ENCODE measurements around the gene PKD1L1. TPM values are rescaled to one million over a fixed set of nuclear protein-coding genes. Genes with fewer than 3 reads are reported as not detected.

Gene PKD1L1
- total RNA-seq, 2 donors from 2014 or later = 0.13 to 0.20 TPM

DNA sequence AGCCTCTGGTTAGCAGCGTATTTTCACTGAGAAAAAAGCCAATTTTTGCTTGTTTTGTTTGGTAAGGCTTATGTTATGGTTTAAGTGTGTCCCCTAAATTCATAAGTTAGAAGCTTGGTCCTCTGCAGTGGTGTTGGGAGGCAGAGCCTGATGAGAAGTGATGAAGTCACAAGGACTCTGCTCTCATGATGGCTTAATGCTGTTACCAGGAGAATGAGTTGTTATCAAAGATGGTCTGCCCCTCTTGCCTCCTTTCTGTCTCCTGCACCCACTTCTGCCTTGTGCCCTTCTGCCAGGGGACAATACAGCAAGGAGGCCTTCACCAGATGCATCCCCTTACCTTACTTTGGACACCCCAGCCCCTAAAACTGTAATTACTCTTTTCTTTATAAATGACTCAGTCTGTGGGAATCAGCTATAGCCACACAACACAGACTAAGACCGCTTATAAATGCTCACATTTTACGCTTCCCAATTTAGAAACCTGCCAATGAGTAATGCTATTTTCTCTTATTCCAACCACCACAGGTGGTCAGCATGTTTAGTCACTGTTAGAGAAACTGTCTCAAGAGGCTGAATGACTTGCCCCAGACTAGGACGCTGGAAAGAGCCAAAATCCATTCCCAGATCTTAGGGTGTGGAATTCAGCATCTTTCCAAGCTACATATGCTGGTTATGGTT, 6.1 kb upstream of the PKD1L1 start:
- TF ChIP-seq, protein P1, sequence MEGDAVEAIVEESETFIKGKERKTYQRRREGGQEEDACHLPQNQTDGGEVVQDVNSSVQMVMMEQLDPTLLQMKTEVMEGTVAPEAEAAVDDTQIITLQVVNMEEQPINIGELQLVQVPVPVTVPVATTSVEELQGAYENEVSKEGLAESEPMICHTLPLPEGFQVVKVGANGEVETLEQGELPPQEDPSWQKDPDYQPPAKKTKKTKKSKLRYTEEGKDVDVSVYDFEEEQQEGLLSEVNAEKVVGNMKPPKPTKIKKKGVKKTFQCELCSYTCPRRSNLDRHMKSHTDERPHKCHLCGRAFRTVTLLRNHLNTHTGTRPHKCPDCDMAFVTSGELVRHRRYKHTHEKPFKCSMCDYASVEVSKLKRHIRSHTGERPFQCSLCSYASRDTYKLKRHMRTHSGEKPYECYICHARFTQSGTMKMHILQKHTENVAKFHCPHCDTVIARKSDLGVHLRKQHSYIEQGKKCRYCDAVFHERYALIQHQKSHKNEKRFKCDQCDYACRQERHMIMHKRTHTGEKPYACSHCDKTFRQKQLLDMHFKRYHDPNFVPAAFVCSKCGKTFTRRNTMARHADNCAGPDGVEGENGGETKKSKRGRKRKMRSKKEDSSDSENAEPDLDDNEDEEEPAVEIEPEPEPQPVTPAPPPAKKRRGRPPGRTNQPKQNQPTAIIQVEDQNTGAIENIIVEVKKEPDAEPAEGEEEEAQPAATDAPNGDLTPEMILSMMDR (conservative IDR thresholded peaks at IDR 0.05) = no peak
- peak overlapping the region; percentile 13 for H3K27ac ChIP-seq (ENCODE audit: low read depth, low read length)
- Mint-ChIP-seq H3K36me3 (ENCODE audit: low read depth) (peaks cover 42% of the 10 kb centered on the region), H3K9me3 (peaks cover 15% of the 10 kb centered on the region), H3K4me1 (peaks cover 48% of the 10 kb centered on the region), H3K4me3 (no peak overlapping the region), H3K27me3 (ENCODE audit: insufficient read depth) (no peaks in the 10 kb centered on the region), H3K27ac (no peak overlapping the region)
- peaks cover 8% of the 10 kb centered on the region for H3K9me3 ChIP-seq (ENCODE audit: control insufficient read depth, low read length)
- H3K27me3 ChIP-seq (ENCODE audit: control insufficient read depth, insufficient read depth, low read length, poor library complexity, severe bottlenecking) = no peaks in the 10 kb centered on the region
- 83 to 99% methylated on average over 4 of the region's 4 CpGs for WGBS, 2 experiments (ENCODE audit: insufficient coverage in 1 of 2, insufficient read length in 1 of 2)
- H3K4me3 ChIP-seq (ENCODE audit: low read length) = no peak overlapping the region
- peaks cover 32% of the 10 kb centered on the region for H3K36me3 ChIP-seq (ENCODE audit: control insufficient read depth, insufficient read depth, low read length)
- DNase-seq = no peak
- no peak overlapping the region for H3K9ac ChIP-seq (ENCODE audit: extremely low read depth, low read length, poor library complexity, severe bottlenecking)
- H3K4me1 ChIP-seq (ENCODE audit: control insufficient read depth, insufficient read depth, low read length) = peaks cover 11% of the 10 kb centered on the region

- no peak overlapping the region for H3K4me3 ChIP-seq (ENCODE audit: low read length)
These were observed 5.6 kb upstream of the PKD1L1 start for GRCh38 chr7:47953822-47954221.

DNA sequence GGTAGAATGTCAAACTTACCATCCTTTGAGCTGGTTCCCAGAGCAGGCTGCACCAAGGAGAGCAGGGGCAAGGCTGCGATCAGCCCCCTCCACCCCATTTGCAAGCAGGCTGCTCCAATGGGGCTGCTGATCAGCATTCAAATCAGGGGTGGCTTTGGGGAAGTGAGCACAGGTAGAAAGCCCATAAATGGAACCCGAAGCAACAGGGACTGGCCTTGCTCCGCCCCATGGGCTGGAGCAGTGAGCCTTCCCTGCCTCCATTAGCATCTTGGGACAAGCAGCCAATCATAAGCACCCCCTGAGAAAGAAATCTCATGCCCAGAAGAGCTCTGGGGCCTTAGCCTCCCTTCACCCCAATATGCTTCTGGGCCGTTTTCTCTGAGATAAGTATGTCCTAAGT, 4.0 kb upstream of the PKD1L1 start:
- Histone ChIP-seq H3K4me1 (ENCODE audit: control insufficient read depth, insufficient read depth, low read length) (peaks cover 11% of the 10 kb centered on the region), H3K27ac (ENCODE audit: low read depth, low read length) (no peak overlapping the region), H3K4me3 (ENCODE audit: low read length) (no peak overlapping the region), H3K27me3 (ENCODE audit: control insufficient read depth, insufficient read depth, low read length, poor library complexity, severe bottlenecking) (no peaks in the 10 kb centered on the region), H3K36me3 (ENCODE audit: control insufficient read depth, insufficient read depth, low read length) (peaks cover 21% of the 10 kb centered on the region), H3K9me3 (ENCODE audit: control insufficient read depth, low read length) (no peaks in the 10 kb centered on the region), H3K9ac (ENCODE audit: extremely low read depth, low read length, poor library complexity, severe bottlenecking) (no peak overlapping the region)
- Mint-ChIP-seq H3K27me3 (ENCODE audit: insufficient read depth) (peaks cover 6% of the 10 kb centered on the region), H3K36me3 (ENCODE audit: low read depth) (peaks cover 30% of the 10 kb centered on the region), H3K4me1 (peaks cover 50% of the 10 kb centered on the region), H3K27ac (no peak overlapping the region), H3K9me3 (peaks cover 1% of the 10 kb centered on the region), H3K4me3 (no peak overlapping the region)
- WGBS, 2 experiments (ENCODE audit: insufficient coverage in 1 of 2, insufficient read length in 1 of 2) = 88 to 92% methylated on average over 2 to 4 of the region's 4 CpGs
- TF ChIP-seq, protein P1 (conservative IDR thresholded peaks at IDR 0.05) = no peak
- DNase-seq = no peak

More at GRCh38 chr7:47953822-47954221, 5.6 kb upstream of the PKD1L1 start:
- Histone ChIP-seq H3K9ac (ENCODE audit: extremely low read depth, low read length, poor library complexity, severe bottlenecking) (no peak overlapping the region), H3K36me3 (ENCODE audit: control insufficient read depth, insufficient read depth, low read length) (peaks cover 32% of the 10 kb centered on the region), H3K27me3 (ENCODE audit: control insufficient read depth, insufficient read depth, low read length, poor library complexity, severe bottlenecking) (no peaks in the 10 kb centered on the region), H3K4me1 (ENCODE audit: control insufficient read depth, insufficient read depth, low read length) (peaks cover 11% of the 10 kb centered on the region), H3K9me3 (ENCODE audit: control insufficient read depth, low read length) (peaks cover 8% of the 10 kb centered on the region), H3K27ac (ENCODE audit: low read depth, low read length) (no peak overlapping the region)
- TF ChIP-seq, protein P1 (conservative IDR thresholded peaks at IDR 0.05) = no peak
- peaks cover 42% of the 10 kb centered on the region for H3K36me3 Mint-ChIP-seq (ENCODE audit: low read depth)
- 96% methylated on average over 4 of the region's 4 CpGs for WGBS, 2 experiments (ENCODE audit: insufficient coverage in 1 of 2, insufficient read length in 1 of 2)
- no peak for DNase-seq
- no peak overlapping the region for H3K4me3 Mint-ChIP-seq
- peaks cover under 1% of the 10 kb centered on the region for H3K27me3 Mint-ChIP-seq (ENCODE audit: insufficient read depth)
- no peak overlapping the region for H3K27ac Mint-ChIP-seq
- peaks cover 15% of the 10 kb centered on the region for H3K9me3 Mint-ChIP-seq
- peaks cover 49% of the 10 kb centered on the region for H3K4me1 Mint-ChIP-seq
